Measurements from ENCODE around the gene ZBTB48.

GRCh38 chr1:6586404-6586816, 6.6 kb downstream of the ZBTB48 start:
- TF ChIP-seq, protein P1, sequence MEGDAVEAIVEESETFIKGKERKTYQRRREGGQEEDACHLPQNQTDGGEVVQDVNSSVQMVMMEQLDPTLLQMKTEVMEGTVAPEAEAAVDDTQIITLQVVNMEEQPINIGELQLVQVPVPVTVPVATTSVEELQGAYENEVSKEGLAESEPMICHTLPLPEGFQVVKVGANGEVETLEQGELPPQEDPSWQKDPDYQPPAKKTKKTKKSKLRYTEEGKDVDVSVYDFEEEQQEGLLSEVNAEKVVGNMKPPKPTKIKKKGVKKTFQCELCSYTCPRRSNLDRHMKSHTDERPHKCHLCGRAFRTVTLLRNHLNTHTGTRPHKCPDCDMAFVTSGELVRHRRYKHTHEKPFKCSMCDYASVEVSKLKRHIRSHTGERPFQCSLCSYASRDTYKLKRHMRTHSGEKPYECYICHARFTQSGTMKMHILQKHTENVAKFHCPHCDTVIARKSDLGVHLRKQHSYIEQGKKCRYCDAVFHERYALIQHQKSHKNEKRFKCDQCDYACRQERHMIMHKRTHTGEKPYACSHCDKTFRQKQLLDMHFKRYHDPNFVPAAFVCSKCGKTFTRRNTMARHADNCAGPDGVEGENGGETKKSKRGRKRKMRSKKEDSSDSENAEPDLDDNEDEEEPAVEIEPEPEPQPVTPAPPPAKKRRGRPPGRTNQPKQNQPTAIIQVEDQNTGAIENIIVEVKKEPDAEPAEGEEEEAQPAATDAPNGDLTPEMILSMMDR (IDR thresholded peaks at IDR 0.05; ENCODE audit: low read depth, low read length, missing input control), result no peak
- TF ChIP-seq GABPA (IDR thresholded peaks at IDR 0.05 in 1 of 2, conservative IDR thresholded peaks at IDR 0.05 in 1 of 2) (no peak), YY1 (IDR thresholded peaks at IDR 0.05) (no peak), EGR1 (IDR thresholded peaks at IDR 0.05; ENCODE audit: low read depth in 2 of 2) (no peak), FOXA2 (IDR thresholded peaks at IDR 0.05) (no peak), RAD21 (IDR thresholded peaks at IDR 0.05) (no peak), TAF1 (conservative IDR thresholded peaks at IDR 0.05) (no peak), ATF3 (IDR thresholded peaks at IDR 0.05) (no peak), FOXA1 (IDR thresholded peaks at IDR 0.05) (no peak), HNF4A (conservative IDR thresholded peaks at IDR 0.05) (no peak), JUND (IDR thresholded peaks at IDR 0.05) (no peak), ZBTB33 (IDR thresholded peaks at IDR 0.05) (no peak)
- TF ChIP-seq, protein P2, sequence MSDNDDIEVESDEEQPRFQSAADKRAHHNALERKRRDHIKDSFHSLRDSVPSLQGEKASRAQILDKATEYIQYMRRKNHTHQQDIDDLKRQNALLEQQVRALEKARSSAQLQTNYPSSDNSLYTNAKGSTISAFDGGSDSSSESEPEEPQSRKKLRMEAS (IDR thresholded peaks at IDR 0.05), result no peak
- TF ChIP-seq, protein P3, sequence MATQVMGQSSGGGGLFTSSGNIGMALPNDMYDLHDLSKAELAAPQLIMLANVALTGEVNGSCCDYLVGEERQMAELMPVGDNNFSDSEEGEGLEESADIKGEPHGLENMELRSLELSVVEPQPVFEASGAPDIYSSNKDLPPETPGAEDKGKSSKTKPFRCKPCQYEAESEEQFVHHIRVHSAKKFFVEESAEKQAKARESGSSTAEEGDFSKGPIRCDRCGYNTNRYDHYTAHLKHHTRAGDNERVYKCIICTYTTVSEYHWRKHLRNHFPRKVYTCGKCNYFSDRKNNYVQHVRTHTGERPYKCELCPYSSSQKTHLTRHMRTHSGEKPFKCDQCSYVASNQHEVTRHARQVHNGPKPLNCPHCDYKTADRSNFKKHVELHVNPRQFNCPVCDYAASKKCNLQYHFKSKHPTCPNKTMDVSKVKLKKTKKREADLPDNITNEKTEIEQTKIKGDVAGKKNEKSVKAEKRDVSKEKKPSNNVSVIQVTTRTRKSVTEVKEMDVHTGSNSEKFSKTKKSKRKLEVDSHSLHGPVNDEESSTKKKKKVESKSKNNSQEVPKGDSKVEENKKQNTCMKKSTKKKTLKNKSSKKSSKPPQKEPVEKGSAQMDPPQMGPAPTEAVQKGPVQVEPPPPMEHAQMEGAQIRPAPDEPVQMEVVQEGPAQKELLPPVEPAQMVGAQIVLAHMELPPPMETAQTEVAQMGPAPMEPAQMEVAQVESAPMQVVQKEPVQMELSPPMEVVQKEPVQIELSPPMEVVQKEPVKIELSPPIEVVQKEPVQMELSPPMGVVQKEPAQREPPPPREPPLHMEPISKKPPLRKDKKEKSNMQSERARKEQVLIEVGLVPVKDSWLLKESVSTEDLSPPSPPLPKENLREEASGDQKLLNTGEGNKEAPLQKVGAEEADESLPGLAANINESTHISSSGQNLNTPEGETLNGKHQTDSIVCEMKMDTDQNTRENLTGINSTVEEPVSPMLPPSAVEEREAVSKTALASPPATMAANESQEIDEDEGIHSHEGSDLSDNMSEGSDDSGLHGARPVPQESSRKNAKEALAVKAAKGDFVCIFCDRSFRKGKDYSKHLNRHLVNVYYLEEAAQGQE (IDR thresholded peaks at IDR 0.05), result no peak
